ENCODE measurements around the gene CHCHD6.

DNA sequence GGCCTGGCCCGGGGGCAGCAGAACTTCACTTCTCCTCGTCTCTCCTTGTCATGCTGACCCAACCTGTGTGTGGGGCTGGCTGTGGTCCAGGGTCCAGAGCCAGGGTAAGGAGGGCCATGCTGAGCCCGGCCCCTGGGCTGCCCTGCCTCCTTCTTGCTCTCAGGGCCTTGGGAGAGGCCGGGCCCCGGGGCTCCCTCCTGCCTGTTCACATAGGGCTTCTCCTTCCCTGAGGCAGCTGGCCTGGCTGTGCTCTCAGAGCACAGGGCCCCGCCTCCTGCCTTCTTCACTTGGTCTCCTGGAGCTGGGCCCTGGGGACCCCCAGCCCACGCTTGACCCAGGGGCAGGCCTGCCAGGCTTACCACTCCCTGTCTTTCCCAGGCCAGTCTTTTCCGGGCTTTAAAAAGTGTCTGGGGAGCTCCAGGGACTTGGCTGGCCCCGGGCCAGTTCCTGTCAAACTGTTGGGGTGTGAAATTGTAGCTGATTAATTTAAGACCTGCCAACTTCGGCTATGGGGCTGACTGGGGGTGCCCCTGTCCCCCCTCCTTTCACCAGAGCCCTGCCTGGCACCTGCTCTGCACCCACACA, 290.7 kb downstream of the CHCHD6 start:
- no peak for TF ChIP-seq CTCF (conservative IDR thresholded peaks at IDR 0.05)
- TF ChIP-seq EZH2 (IDR thresholded peaks at IDR 0.05; ENCODE audit: low read depth) = no peak

Data from PC-9 (cell line).